Neural progenitor cell (in vitro differentiated cells): ENCODE data around the gene RWDD2A. TPM values are rescaled to one million over a fixed set of nuclear protein-coding genes. Genes with fewer than 3 reads are reported as not detected.

Experiments used
- DNase-seq: peaks from one replicate; pipeline ENCODE4 v3.0.0-alpha.2; 2016; ENCODE audit warnings: low spot score
- H2AFZ ChIP-seq: fragments of 200-600 bp; sonication (generic); replicated peaks from 2 replicates; pipeline ENCODE4 v1.6.1; 2016; ENCODE audit warnings: antibody characterized with exemption
- H3F3A ChIP-seq: fragments of 200-600 bp; sonication (generic); 2 replicates; pipeline ENCODE4 v1.6.1; 2016; ENCODE audit warnings: antibody characterized with exemption, low read depth
- H3K27ac ChIP-seq: fragments of 200-600 bp; sonication (generic); 2 replicates; pipeline ENCODE4 v1.5.1; 2016; ENCODE audit warnings: mild to moderate bottlenecking
- H3K27me3 ChIP-seq: fragments of 200-600 bp; sonication (generic); 2 replicates; pipeline ENCODE4 v1.6.1; 2016; ENCODE audit warnings: mild to moderate bottlenecking, moderate library complexity
- H3K36me3 ChIP-seq: fragments of 200-600 bp; sonication (generic); 2 replicates; pipeline ENCODE4 v1.5.1; 2016
- H3K4me1 ChIP-seq: fragments of 200-600 bp; sonication (generic); 2 replicates; pipeline ENCODE4 v1.6.1; 2016; ENCODE audit warnings: mixed run types
- H3K4me2 ChIP-seq: fragments of 200-600 bp; sonication (generic); 2 replicates; pipeline ENCODE4 v1.6.1; 2016
- H3K4me3 ChIP-seq: fragments of 200-600 bp; sonication (generic); 2 replicates; pipeline ENCODE4 v1.5.1; 2016
- H3K79me2 ChIP-seq: fragments of 200-600 bp; sonication (generic); 2 replicates; pipeline ENCODE4 v1.6.1; 2016; ENCODE audit warnings: low read depth
- H3K9ac ChIP-seq: fragments of 200-600 bp; sonication (generic); 2 replicates; pipeline ENCODE4 v1.6.1; 2016
- H3K9me3 ChIP-seq: fragments of 200-600 bp; sonication (generic); 2 replicates; pipeline ENCODE4 v1.5.1; 2016; ENCODE audit warnings: low read depth
- H4K20me1 ChIP-seq: fragments of 200-600 bp; sonication (generic); 2 replicates; pipeline ENCODE4 v1.6.1; 2016; ENCODE audit warnings: low read depth
- H3K27ac Mint-ChIP-seq: 3 replicates; pipeline ENCODE4 v1.8.0; 2021; ENCODE audit warnings: mixed read lengths
- H3K27me3 Mint-ChIP-seq: 2 replicates; pipeline ENCODE4 v1.8.0; 2022; ENCODE audit warnings: low read depth, mild to moderate bottlenecking, inconsistent platforms, moderate library complexity, mixed read lengths; ENCODE audit not compliant: insufficient read depth
- H3K36me3 Mint-ChIP-seq: 3 replicates; pipeline ENCODE4 v1.8.0; 2021; ENCODE audit warnings: mixed read lengths
- H3K4me1 Mint-ChIP-seq: 3 replicates; pipeline ENCODE4 v1.8.0; 2021; ENCODE audit warnings: mixed read lengths
- H3K4me3 Mint-ChIP-seq: 3 replicates; pipeline ENCODE4 v1.8.0; 2021; ENCODE audit warnings: mild to moderate bottlenecking, moderate library complexity, mixed read lengths
- H3K9me3 Mint-ChIP-seq: 3 replicates; pipeline ENCODE4 v1.8.0; 2020; ENCODE audit warnings: mixed read lengths
- EZH2 ChIP-seq: fragments of 200-600 bp; sonication (generic); IDR thresholded peaks from 2 replicates; pipeline ENCODE4 v1.6.1; 2017; ENCODE audit warnings: antibody characterized with exemption, mild to moderate bottlenecking, moderate library complexity
- EZH2phosphoT487 ChIP-seq: fragments of 200-600 bp; sonication (generic); IDR thresholded peaks from 2 replicates; pipeline ENCODE4 v1.6.1; 2017; ENCODE audit warnings: antibody characterized with exemption
- total RNA-seq: library from RNA; depleted of rRNA; stranded (reverse); fragments of >200 nt; gene quantifications from 2 replicates; pipeline ENCODE4 v1.2.3, GENCODE V29; 2015; ENCODE audit warnings: low replicate concordance
- TF ChIP-seq, protein P1 (sequence below): fragments of 200-600 bp; sonication (generic); IDR thresholded peaks from 2 replicates; pipeline ENCODE4 v1.5.1; 2017; ENCODE audit warnings: antibody characterized with exemption, mild to moderate bottlenecking

Gene RWDD2A
- total RNA-seq, 1 donor from 2014 or later: 8.5 TPM

DNA sequence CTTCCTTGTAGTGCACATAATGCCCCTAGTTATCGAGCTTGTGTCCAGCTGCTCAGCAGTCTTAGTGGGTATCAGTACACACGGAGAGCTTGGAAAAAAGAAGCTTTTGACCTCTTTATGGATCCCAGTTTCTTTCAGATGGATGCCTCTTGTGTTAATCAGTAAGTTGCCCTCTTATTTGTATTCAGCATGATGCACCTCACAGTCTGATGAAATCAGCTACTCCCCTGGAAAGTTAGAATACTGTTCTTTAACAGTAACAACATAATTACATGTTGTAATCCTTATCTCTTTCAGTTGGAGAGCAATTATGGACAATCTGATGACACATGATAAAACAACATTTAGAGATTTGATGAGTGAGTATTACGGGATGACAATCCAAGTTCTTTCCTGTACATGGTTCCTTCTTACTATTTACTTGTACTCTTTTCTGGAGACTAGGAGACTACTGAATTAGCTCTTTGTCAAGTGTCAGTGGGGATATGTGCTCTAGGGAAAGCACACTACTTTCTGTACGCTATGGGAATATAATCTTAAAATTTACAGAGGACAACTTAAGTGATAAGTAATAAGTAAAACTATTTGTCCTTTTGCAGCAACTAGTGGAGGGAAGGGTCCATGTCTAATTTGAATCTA lies 39.2 kb upstream of the RWDD2A start:
- Histone ChIP-seq H3K36me3 (peaks cover 5% of the 10 kb centered on the region), H3K4me2 (no peak overlapping the region), H3K9me3 (no peaks in the 10 kb centered on the region), H3K9ac (no peak overlapping the region), H3K4me3 (no peak overlapping the region), H3F3A (no peaks in the 10 kb centered on the region), H3K27me3 (no peaks in the 10 kb centered on the region), H2AFZ (no peak overlapping the region), H3K27ac (no peak overlapping the region), H4K20me1 (no peaks in the 10 kb centered on the region), H3K4me1 (no peaks in the 10 kb centered on the region), H3K79me2 (no peaks in the 10 kb centered on the region)
- no peaks in the 10 kb centered on the region for H3K9me3 Mint-ChIP-seq
- TF ChIP-seq, protein P1, sequence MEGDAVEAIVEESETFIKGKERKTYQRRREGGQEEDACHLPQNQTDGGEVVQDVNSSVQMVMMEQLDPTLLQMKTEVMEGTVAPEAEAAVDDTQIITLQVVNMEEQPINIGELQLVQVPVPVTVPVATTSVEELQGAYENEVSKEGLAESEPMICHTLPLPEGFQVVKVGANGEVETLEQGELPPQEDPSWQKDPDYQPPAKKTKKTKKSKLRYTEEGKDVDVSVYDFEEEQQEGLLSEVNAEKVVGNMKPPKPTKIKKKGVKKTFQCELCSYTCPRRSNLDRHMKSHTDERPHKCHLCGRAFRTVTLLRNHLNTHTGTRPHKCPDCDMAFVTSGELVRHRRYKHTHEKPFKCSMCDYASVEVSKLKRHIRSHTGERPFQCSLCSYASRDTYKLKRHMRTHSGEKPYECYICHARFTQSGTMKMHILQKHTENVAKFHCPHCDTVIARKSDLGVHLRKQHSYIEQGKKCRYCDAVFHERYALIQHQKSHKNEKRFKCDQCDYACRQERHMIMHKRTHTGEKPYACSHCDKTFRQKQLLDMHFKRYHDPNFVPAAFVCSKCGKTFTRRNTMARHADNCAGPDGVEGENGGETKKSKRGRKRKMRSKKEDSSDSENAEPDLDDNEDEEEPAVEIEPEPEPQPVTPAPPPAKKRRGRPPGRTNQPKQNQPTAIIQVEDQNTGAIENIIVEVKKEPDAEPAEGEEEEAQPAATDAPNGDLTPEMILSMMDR: no peak
- TF ChIP-seq EZH2 (no peak), EZH2phosphoT487 (no peak)
- no peak for DNase-seq
- H3K4me3 Mint-ChIP-seq: no peak overlapping the region
- H3K4me1 Mint-ChIP-seq: no peaks in the 10 kb centered on the region
- no peak overlapping the region for H3K27ac Mint-ChIP-seq
- H3K36me3 Mint-ChIP-seq: peaks cover 4% of the 10 kb centered on the region
- no peaks in the 10 kb centered on the region for H3K27me3 Mint-ChIP-seq

DNA sequence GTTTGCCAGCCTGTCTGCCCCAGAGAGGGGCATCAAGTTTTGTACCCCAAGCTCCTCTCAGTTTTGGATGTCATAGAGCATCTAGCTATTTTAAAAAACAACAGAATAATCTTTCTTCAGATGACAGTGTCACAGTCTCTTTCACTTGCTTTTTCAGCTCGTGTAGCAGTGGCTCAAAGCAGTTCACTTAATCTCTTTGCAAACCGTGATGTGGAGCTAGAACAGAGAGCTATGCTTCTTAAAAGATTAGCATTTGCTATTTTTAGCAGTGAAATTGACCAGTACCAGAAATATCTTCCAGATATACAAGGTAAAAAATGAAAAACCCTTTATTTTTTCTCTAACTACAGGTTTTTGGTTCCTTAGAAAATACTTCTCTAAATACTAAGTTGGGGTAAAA lies 37.4 kb upstream of the RWDD2A start:
- no peak overlapping the region for H3K27ac ChIP-seq
- H3K9me3 Mint-ChIP-seq: no peaks in the 10 kb centered on the region

GRCh38 chr6:83160167-83160566 lies 33.0 kb upstream of the RWDD2A start:
- no peaks in the 10 kb centered on the region for H3K9me3 ChIP-seq
- Mint-ChIP-seq H3K27ac (no peak overlapping the region), H3K4me1 (no peaks in the 10 kb centered on the region), H3K9me3 (no peaks in the 10 kb centered on the region), H3K36me3 (peaks cover 12% of the 10 kb centered on the region), H3K27me3 (no peaks in the 10 kb centered on the region), H3K4me3 (no peak overlapping the region)
- no peak overlapping the region for H3K4me3 ChIP-seq
- no peak for TF ChIP-seq EZH2phosphoT487
- TF ChIP-seq, protein P1: no peak
- TF ChIP-seq EZH2: no peak
- no peak overlapping the region for H3K27ac ChIP-seq
- H2AFZ ChIP-seq: no peak overlapping the region
- DNase-seq: no peak
- no peaks in the 10 kb centered on the region for H3K79me2 ChIP-seq
- H4K20me1 ChIP-seq: no peaks in the 10 kb centered on the region
- no peaks in the 10 kb centered on the region for H3K27me3 ChIP-seq
- no peak overlapping the region for H3K4me2 ChIP-seq
- peaks cover 14% of the 10 kb centered on the region for H3K36me3 ChIP-seq
- no peaks in the 10 kb centered on the region for H3K4me1 ChIP-seq
- no peak overlapping the region for H3K9ac ChIP-seq
- no peaks in the 10 kb centered on the region for H3F3A ChIP-seq

More for the DNA sequence above, 37.4 kb upstream of the RWDD2A start:
- DNase-seq: no peak
- Histone ChIP-seq H3K36me3 (peaks cover 12% of the 10 kb centered on the region), H3K9me3 (no peaks in the 10 kb centered on the region), H3K4me2 (no peak overlapping the region), H3F3A (no peaks in the 10 kb centered on the region), H3K4me3 (no peak overlapping the region), H3K27me3 (no peaks in the 10 kb centered on the region), H2AFZ (no peak overlapping the region), H3K4me1 (no peaks in the 10 kb centered on the region), H3K9ac (no peak overlapping the region), H3K79me2 (no peaks in the 10 kb centered on the region), H4K20me1 (no peaks in the 10 kb centered on the region)
- TF ChIP-seq, protein P1: no peak
- TF ChIP-seq EZH2phosphoT487 (no peak), EZH2 (no peak)
- H3K27ac Mint-ChIP-seq: no peak overlapping the region
- no peaks in the 10 kb centered on the region for H3K4me1 Mint-ChIP-seq
- H3K36me3 Mint-ChIP-seq: peaks cover 6% of the 10 kb centered on the region
- H3K4me3 Mint-ChIP-seq: no peak overlapping the region
- H3K27me3 Mint-ChIP-seq: no peaks in the 10 kb centered on the region
